ENCODE results near the gene ZNF35.

Gene ZNF35

GRCh38 chr3:44685128-44685800 lies 36.7 kb downstream of the ZNF35 start:
- DNase-seq (ENCODE audit: low spot score): no peak

- DNase-seq (ENCODE audit: low spot score): no peak
Observed at GRCh38 chr3:44687898-44688297, 39.4 kb downstream of the ZNF35 start.

All from COLO829 (cell line).